ENCODE measurements around the gene ATP2B2. TPM values are rescaled to one million over a fixed set of nuclear protein-coding genes. Genes with fewer than 3 reads are reported as not detected.

The ATP2B2 gene
- total and polyA plus RNA-seq, 9 of the 15 experiments (the other 6 are each of a cell fraction or from before 2014, with no cell fraction given) = 0.06 TPM; not detected in 8

DNA sequence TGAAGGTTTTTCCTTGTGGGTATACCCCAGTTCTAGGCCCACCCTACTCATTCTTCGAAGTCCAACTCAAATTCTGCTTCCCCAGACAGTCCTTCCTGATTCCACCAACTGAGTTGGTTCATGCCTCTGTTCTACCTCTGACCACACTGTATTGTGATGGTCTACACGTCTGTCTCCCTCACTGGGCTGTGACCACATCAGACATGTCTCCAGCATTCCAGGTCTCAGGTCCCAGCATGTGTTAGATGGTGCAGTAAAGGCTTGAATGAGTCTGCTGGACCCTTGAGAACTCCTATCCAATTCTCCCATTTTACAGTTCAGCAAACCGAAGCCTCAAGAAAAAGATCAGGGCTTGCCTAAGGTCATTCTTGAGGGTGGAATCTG is 2.8 kb upstream of the ATP2B2 start (continued):
- TF ChIP-seq, protein P1, sequence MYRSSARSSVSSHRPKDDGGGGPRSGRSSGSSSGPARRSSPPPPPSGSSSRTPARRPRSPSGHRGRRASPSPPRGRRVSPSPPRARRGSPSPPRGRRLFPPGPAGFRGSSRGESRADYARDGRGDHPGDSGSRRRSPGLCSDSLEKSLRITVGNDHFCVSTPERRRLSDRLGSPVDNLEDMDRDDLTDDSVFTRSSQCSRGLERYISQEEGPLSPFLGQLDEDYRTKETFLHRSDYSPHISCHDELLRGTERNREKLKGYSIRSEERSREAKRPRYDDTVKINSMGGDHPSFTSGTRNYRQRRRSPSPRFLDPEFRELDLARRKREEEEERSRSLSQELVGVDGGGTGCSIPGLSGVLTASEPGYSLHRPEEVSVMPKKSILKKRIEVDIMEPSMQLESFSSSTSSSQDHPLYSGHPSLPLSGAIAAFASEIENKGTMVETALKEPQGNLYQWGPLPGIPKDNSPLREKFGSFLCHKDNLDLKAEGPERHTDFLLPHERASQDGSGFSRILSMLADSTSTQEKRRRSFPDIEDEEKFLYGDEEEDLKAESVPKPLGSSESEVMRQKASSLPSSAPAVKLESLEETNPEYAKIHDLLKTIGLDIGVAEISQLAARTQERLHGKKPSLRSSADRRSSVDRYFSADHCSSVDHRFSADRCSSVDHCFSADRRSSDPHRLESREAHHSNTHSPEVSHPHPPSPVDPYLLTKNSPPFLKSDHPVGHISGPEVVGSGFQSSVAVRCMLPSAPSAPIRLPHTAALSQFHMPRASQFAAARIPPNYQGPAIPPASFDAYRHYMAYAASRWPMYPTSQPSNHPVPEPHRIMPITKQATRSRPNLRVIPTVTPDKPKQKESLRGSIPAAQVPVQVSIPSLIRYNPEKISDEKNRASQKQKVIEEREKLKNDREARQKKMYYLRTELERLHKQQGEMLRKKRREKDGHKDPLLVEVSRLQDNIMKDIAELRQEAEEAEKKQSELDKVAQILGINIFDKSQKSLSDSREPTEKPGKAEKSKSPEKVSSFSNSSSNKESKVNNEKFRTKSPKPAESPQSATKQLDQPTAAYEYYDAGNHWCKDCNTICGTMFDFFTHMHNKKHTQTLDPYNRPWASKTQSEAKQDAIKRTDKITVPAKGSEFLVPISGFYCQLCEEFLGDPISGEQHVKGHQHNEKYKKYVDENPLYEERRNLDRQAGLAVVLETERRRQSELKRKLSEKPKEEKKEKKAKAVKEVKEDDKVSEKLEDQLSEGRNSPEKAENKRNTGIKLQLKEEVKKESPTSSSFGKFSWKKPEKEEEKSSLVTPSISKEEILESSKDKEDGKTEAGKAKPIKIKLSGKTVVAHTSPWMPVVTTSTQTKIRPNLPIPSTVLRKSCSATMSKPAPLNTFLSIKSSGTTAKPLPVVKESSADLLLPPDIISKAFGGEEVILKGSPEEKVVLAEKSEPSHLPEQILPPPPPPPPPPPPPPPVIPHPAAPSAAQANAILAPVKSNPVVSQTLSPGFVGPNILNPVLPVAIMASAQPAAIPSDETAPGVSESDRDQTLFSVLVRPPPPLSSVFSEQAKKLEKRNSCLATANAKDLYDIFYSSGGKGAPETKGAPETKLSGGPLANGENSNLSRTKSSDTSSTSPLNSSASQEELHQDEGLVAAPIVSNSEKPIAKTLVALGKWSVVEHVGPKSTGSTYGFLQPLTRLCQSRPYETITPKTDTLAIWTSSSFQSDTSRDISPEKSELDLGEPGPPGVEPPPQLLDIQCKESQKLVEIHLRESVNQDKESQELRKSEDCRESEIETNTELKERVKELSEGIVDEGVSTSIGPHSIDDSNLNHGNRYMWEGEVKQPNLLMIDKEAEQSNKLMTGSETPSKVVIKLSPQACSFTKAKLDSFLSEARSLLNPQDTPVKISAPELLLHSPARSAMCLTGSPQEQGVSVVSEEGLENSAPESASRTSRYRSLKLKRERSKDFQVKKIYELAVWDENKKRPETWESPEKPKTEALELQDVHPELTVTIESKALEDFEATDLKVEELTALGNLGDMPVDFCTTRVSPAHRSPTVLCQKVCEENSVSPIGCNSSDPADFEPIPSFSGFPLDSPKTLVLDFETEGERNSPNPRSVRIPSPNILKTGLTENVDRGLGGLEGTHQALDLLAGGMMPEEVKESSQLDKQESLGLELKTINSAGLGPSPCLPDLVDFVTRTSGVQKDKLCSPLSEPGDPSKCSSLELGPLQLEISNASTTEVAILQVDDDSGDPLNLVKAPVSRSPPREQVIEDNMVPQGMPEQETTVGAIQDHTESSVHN (IDR thresholded peaks at IDR 0.05; ENCODE audit: borderline replicate concordance in 1 of 2, low read depth in 1 of 2) = no peak

DNA sequence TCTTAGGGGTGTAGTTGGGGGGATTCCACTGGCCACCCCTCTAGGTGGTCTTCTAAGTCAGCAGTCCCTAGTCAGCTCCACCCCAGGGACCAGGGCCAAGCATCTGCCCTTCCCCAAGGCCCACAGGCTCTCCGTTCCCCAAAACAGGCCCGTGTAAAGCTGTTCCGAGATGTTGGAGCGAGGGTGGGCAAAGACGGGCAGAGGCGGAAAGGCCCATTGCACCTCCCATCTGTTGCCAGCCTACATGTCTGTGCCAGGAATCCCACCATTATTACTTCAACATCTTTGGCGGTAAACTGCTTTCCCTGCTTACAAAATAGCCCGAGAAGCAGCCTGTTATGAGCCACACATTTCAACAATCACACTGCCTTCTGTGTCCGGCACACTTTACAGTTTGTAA is 1.9 kb upstream of the ATP2B2 start:
- Histone ChIP-seq H3K9ac (ENCODE audit: insufficient read depth in 1 of 2, low read depth in 2 of 2, low read length in 2 of 2) (no peak overlapping the region), H3K79me2 (ENCODE audit: control insufficient read depth, insufficient read depth, low read length) (no peaks in the 10 kb centered on the region), H3K36me3 (ENCODE audit: control insufficient read depth, insufficient read depth, low read length) (no peaks in the 10 kb centered on the region), H3K9me1 (ENCODE audit: control insufficient read depth, insufficient read depth, low read length) (no peaks in the 10 kb centered on the region), H4K20me1 (replicated peaks; ENCODE audit: control insufficient read depth, insufficient read depth, low read length) (peaks cover 27% of the 10 kb centered on the region), H3K4me2 (ENCODE audit: insufficient read depth, low read length) (no peak overlapping the region), H3K27ac (ENCODE audit: extremely low read depth, low read depth, low read length) (no peak overlapping the region), H3K27me3 (ENCODE audit: control insufficient read depth in 2 of 2, insufficient read depth in 2 of 2, low read length in 2 of 2) (peaks cover 25 to 58% of the 10 kb centered on the region in 2 experiments), H2AFZ (ENCODE audit: low read depth, low read length) (no peak overlapping the region), H3K4me1 (replicated peaks in 1 of 2; ENCODE audit: control insufficient read depth in 2 of 2, insufficient read depth in 2 of 2, low read length in 2 of 2) (peaks cover 0 to 3% of the 10 kb centered on the region in 2 experiments; a peak in 1 of 5 replicates), H3K9me3 (replicated peaks; ENCODE audit: control insufficient read depth, insufficient read depth, low read depth, low read length) (no peaks in the 10 kb centered on the region), H3K4me3 (no peak overlapping the region)
- no peak for FAIRE-seq
- BruUV-seq (replicated peaks) = no TSS peak
- intact Hi-C loops (cut with micrococcal nuclease) (no loop called here), in situ Hi-C loops (cut with MboI) (no loop called here)
- TF ChIP-seq SRSF9 (IDR thresholded peaks at IDR 0.05; ENCODE audit: borderline replicate concordance, low read depth, low read length) (no peak), ZC3H4 (CRISPR knock-in tag; IDR thresholded peaks at IDR 0.05; ENCODE audit: borderline replicate concordance) (no peak), TCFL5 (CRISPR knock-in tag; conservative IDR thresholded peaks at IDR 0.05) (no peak), ZNF76 (CRISPR knock-in tag; IDR thresholded peaks at IDR 0.05; ENCODE audit: borderline replicate concordance) (no peak), ZNF232 (CRISPR knock-in tag; IDR thresholded peaks at IDR 0.05) (no peak), LEF1 (IDR thresholded peaks at IDR 0.05) (no peak), NELFE (IDR thresholded peaks at IDR 0.05; ENCODE audit: insufficient read depth, insufficient read length) (no peak), FUS (optimal IDR thresholded peaks at IDR 0.05; ENCODE audit: low read depth, low read length) (no peak), SREBF2 (CRISPR knock-in tag; IDR thresholded peaks at IDR 0.05) (no peak), EZH2 (IDR thresholded peaks at IDR 0.05; ENCODE audit: borderline replicate concordance, low read depth, low read length) (no peak)
- CTCF ChIA-PET (ENCODE audit: low intra/inter-chr PET ratio) = no interaction called here
- POLR2A ChIA-PET = interaction anchor here (0.9 kb wide), 1 partner anchor 41 kb away, joined by 4 read pairs; no protein-coding TSS in a partner anchor
- DNase-seq (ENCODE audit: extremely low read depth in 1 of 4, low spot score in 3 of 4) = no peak
- WGBS (ENCODE audit: insufficient coverage, low coverage, missing lambda C conversion rate) = 6% methylated on average over 9 of the region's 9 CpGs
- ATAC-seq = no peak
